Spleen (tissue), 7 donors: ENCODE results near the gene MYO18A.
"Not testable (repeated sequence)": the region's sequence is repeated elsewhere in the genome, so short reads cannot be mapped to it uniquely, and the experiment has no call there.

Source experiments
- POLR2A ChIP-seq, 3 donors: fragments of 450-650 bp; IDR thresholded peaks; one replicate each; pipeline ENCODE4 v1.5.1; 2017; ENCODE audit warnings: antibody characterized with exemption in 3 of 3, mild to moderate bottlenecking in 1 of 3
- TF ChIP-seq, protein P1 (sequence below), 11 experiments: fragments of 200-600 bp in 7 of 11; fragments of 450-650 bp in 4 of 11; sonication (generic) in 4 of 11; IDR thresholded peaks in 8 of 11; conservative IDR thresholded peaks in 3 of 11; 1 replicate in 7 of 11; 2 replicates in 4 of 11; pipeline versions ENCODE4 v1.4.0 to v1.8.0; 2016 to 2021; ENCODE audit warnings: antibody characterized with exemption in 11 of 11, inconsistent platforms in 4 of 11, mild to moderate bottlenecking in 1 of 11
- donor health status: DM: no; HTN: no; CAD: no; lungs with moderate emphysema.
- donor health status: DM: no; HTN: no; CAD: no.
- donor health status: DM: no; HTN: no; CAD: no.

DNA sequence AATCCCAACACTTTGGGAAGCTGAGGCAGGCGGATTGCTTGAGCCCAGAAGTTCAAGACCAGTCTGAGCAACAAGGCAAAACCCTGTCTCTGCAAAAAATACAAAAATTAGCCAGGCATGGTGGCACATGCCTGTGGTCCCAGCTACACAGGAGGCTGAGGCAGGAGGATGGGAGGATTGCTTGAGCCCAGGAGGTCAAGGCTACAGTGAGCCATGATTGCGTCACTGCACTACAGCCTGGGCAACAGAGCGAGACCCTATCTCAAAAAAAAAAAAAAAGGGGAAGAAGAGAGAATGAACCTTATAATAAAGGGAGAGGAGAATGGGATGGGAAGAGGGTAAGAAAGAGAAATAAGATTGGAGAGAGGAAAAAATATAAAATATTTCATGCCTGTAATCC lies 91.4 kb downstream of the MYO18A start:
- TF ChIP-seq, protein P1, sequence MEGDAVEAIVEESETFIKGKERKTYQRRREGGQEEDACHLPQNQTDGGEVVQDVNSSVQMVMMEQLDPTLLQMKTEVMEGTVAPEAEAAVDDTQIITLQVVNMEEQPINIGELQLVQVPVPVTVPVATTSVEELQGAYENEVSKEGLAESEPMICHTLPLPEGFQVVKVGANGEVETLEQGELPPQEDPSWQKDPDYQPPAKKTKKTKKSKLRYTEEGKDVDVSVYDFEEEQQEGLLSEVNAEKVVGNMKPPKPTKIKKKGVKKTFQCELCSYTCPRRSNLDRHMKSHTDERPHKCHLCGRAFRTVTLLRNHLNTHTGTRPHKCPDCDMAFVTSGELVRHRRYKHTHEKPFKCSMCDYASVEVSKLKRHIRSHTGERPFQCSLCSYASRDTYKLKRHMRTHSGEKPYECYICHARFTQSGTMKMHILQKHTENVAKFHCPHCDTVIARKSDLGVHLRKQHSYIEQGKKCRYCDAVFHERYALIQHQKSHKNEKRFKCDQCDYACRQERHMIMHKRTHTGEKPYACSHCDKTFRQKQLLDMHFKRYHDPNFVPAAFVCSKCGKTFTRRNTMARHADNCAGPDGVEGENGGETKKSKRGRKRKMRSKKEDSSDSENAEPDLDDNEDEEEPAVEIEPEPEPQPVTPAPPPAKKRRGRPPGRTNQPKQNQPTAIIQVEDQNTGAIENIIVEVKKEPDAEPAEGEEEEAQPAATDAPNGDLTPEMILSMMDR (IDR thresholded peaks at IDR 0.05 in 8 of 11, conservative IDR thresholded peaks at IDR 0.05 in 3 of 11) = not testable (repeated sequence)
- not testable (repeated sequence) for TF ChIP-seq POLR2A (IDR thresholded peaks at IDR 0.05)
